Left ventricle myocardium superior (tissue), 1 donor: Measurements from ENCODE around the gene RGL3. TPM values are rescaled to one million over a fixed set of nuclear protein-coding genes. Genes with fewer than 3 reads are reported as not detected.
A peak's percentile ranks its signal among the peaks of the same experiment; 100 is the strongest.
"Not testable (repeated sequence)": the region's sequence is repeated elsewhere in the genome, so short reads cannot be mapped to it uniquely, and the experiment has no call there.

ENCODE experiments used
- ATAC-seq: fragments of 200-7000 bp; cut with Tn5 transposase; one replicate; pipeline ENCODE4 v1.9.1; 2020; ENCODE audit warnings: mild to moderate bottlenecking, moderate library complexity
- DNase-seq: peaks from one replicate; pipeline ENCODE4 v3.0.0-alpha.2; 2020
- intact Hi-C: fragments of 100-400 bp; cut with micrococcal nuclease; formaldehyde crosslinking; loops from one replicate; pipeline ENCODE4 v1.11.0; 2022
- total RNA-seq: library from RNA; stranded (reverse); fragmentation: NEBNext Ultra II Directional; extraction: Animal tissue kit (Norgen Biotek cat#: 25700); gene quantifications from one replicate; pipeline ENCODE4 v1.2.1, GENCODE V29; 2021
- donor health status: DM: no; HTN: yes; CAD: no; lungs with severe emphysema.

RGL3 gene
- total RNA-seq, 1 donor from 2014 or later = 6.4 TPM

GRCh38 chr19:11423791-11424181, 4.7 kb upstream of the RGL3 start:
- no peak for ATAC-seq
- intact Hi-C loops = no loop called here
- DNase-seq = no peak

- intact Hi-C loops = no loop called here
- DNase-seq = no peak
- no peak for ATAC-seq
These were observed 4.2 kb upstream of the RGL3 start for GRCh38 chr19:11423164-11423790.

GRCh38 chr19:11422163-11423065, 3.3 kb upstream of the RGL3 start:
- ATAC-seq (peak; percentile 62), DNase-seq (peak; percentile 86)
- intact Hi-C loops = no loop called here

- intact Hi-C loops = no loop called here
- ATAC-seq (peak; percentile 54), DNase-seq (peak; percentile 72)
These were observed 2.4 kb upstream of the RGL3 start for GRCh38 chr19:11421371-11422098.

- DNase-seq (peak; percentile 84), ATAC-seq (peak; percentile 76)
- intact Hi-C loops = no loop called here
These were observed 1.6 kb upstream of the RGL3 start for GRCh38 chr19:11420429-11421370.

GRCh38 chr19:11418094-11418548, 993 bp downstream of the RGL3 start:
- intact Hi-C loops = no loop called here
- DNase-seq = no peak
- no peak for ATAC-seq

GRCh38 chr19:11416346-11417052, 2.6 kb downstream of the RGL3 start:
- ATAC-seq (no peak), DNase-seq (no peak)
- intact Hi-C loops = no loop called here

GRCh38 chr19:11414544-11414943, 4.6 kb downstream of the RGL3 start:
- DNase-seq (peak; percentile 2), ATAC-seq (no peak)
- intact Hi-C loops = no loop called here

- intact Hi-C loops = no loop called here
- DNase-seq (no peak), ATAC-seq (no peak)
These were observed 8.4 kb downstream of the RGL3 start for GRCh38 chr19:11410682-11411081.

GRCh38 chr19:11408591-11408990, 10.5 kb downstream of the RGL3 start:
- ATAC-seq (no peak), DNase-seq (no peak)
- intact Hi-C loops = no loop called here

GRCh38 chr19:11406703-11407236, 12.3 kb downstream of the RGL3 start:
- DNase-seq = peak; percentile 28
- ATAC-seq, intact Hi-C loops: not testable (repeated sequence)

GRCh38 chr19:11405846-11406643, 13.1 kb downstream of the RGL3 start:
- ATAC-seq = peak; percentile 75
- intact Hi-C loops = no loop called here
- DNase-seq = peak; percentile 55

GRCh38 chr19:11404588-11405222, 14.4 kb downstream of the RGL3 start:
- peak; percentile 72 for ATAC-seq
- intact Hi-C loops = no loop called here

GRCh38 chr19:11401808-11402543, 17.1 kb downstream of the RGL3 start:
- DNase-seq (peak; percentile 20), ATAC-seq (no peak)
- intact Hi-C loops = no loop called here

More at GRCh38 chr19:11404588-11405222, 14.4 kb downstream of the RGL3 start:
- peak; percentile 33 for DNase-seq

- DNase-seq = no peak
- no peak for ATAC-seq
- intact Hi-C loops = no loop called here
These were observed 18.3 kb downstream of the RGL3 start for GRCh38 chr19:11400798-11401197.

- DNase-seq (peak; percentile 14), ATAC-seq (no peak)
- intact Hi-C loops = no loop called here
These were observed 19.4 kb downstream of the RGL3 start for GRCh38 chr19:11399667-11400066.
